HepG2 (cell line): Measurements from ENCODE around the gene DCST2. TPM values are rescaled to one million over a fixed set of nuclear protein-coding genes. Genes with fewer than 3 reads are reported as not detected.
A peak's percentile ranks its signal among the peaks of the same experiment; 100 is the strongest.

ENCODE experiments used
- CEBPB ChIP-seq: IDR thresholded peaks from 2 replicates; pipeline ENCODE4 v1.6.1; 2011; ENCODE audit warnings: low read depth, low read length, improper control_type of control experiment, borderline replicate concordance
- CENPBD1 ChIP-seq: sonication (generic); formaldehyde crosslinking; IDR thresholded peaks from 2 replicates; pipeline ENCODE4 v1.8.0; 2022; ENCODE audit warnings: missing genetic modification reagents, low read depth, mild to moderate bottlenecking, borderline replicate concordance
- DR1 ChIP-seq: sonication (generic); formaldehyde crosslinking; IDR thresholded peaks from 2 replicates; pipeline ENCODE4 v1.8.0; 2021; ENCODE audit warnings: mild to moderate bottlenecking, missing genetic modification reagents, inconsistent platforms
- NFE2L1 ChIP-seq: sonication (generic); formaldehyde crosslinking; IDR thresholded peaks from 2 replicates; pipeline ENCODE4 v1.4.0; 2020; ENCODE audit warnings: missing genetic modification reagents, mild to moderate bottlenecking, borderline replicate concordance
- RARA ChIP-seq: IDR thresholded peaks from 2 replicates; pipeline ENCODE4 v1.6.1; 2016; ENCODE audit warnings: missing genetic modification reagents, missing compliant biosample characterization
- RARG ChIP-seq: sonication (generic); formaldehyde crosslinking; IDR thresholded peaks from 2 replicates; pipeline ENCODE4 v1.4.0; 2020; ENCODE audit warnings: low read depth, mild to moderate bottlenecking, missing genetic modification reagents
- SALL2 ChIP-seq: sonication (generic); formaldehyde crosslinking; IDR thresholded peaks from 2 replicates; pipeline ENCODE4 v1.8.1; 2023; ENCODE audit warnings: mild to moderate bottlenecking, missing genetic modification reagents, inconsistent platforms
- SOX5 ChIP-seq: IDR thresholded peaks from 2 replicates; pipeline ENCODE4 v1.6.1; 2016; ENCODE audit warnings: borderline replicate concordance
- SRF ChIP-seq: IDR thresholded peaks from 2 replicates; pipeline ENCODE4 v1.6.1; 2011; ENCODE audit warnings: mild to moderate bottlenecking, low read depth, low read length, moderate library complexity
- STAG1 ChIP-seq: sonication (generic); formaldehyde crosslinking; IDR thresholded peaks from 2 replicates; pipeline ENCODE4 v1.4.0; 2020; ENCODE audit warnings: missing genetic modification reagents
- TBL1XR1 ChIP-seq: fragments of 150-350 bp; IDR thresholded peaks from 2 replicates; pipeline ENCODE4 v1.6.1; 2014; ENCODE audit warnings: borderline replicate concordance, low read length; ENCODE audit not compliant: partially characterized antibody
- ZEB1 ChIP-seq: IDR thresholded peaks from 2 replicates; pipeline ENCODE4 v1.6.1; 2012; ENCODE audit warnings: mild to moderate bottlenecking, low read depth, inconsistent platforms; ENCODE audit not compliant: insufficient replicate concordance
- ZNF225 ChIP-seq: sonication (generic); formaldehyde crosslinking; IDR thresholded peaks from 2 replicates; pipeline ENCODE4 v1.4.0; 2020; ENCODE audit warnings: mild to moderate bottlenecking, missing genetic modification reagents
- polyA plus RNA-seq, 8 experiments: library from polyadenylated mRNA; depleted of rRNA in 3 of 8; stranded (reverse) in 7 of 8; unstranded in 1 of 8; fragments of >200 nt; fragmentation: Illumina TruSeq in 4 of 8; extraction: Trizol in 4 of 8; gene quantifications; 2 replicates each; pipeline versions ENCODE4 v1.2.1 to v1.2.3, GENCODE V29; 2011 to 2016; ENCODE audit warnings: low read depth in 4 of 8, missing spikeins in 1 of 8, mixed read lengths in 1 of 8; ENCODE audit not compliant: insufficient read depth in 1 of 8
- total RNA-seq, 5 experiments: library from RNA; depleted of rRNA; stranded (reverse); fragments of >200 nt; fragmentation: Illumina TruSeq; extraction: Trizol; gene quantifications; 2 replicates each; pipeline ENCODE4 v1.2.3, GENCODE V29; 2016; ENCODE audit warnings: low read depth in 1 of 5
- TF ChIP-seq, protein P1 (sequence below), 2 experiments: IDR thresholded peaks; 2 replicates each; pipeline ENCODE4 v1.6.1; 2011 to 2012; ENCODE audit warnings: low read length in 2 of 2, borderline replicate concordance in 1 of 2, low read depth in 1 of 2, mild to moderate bottlenecking in 1 of 2, moderate library complexity in 1 of 2
- TF ChIP-seq, protein P2 (sequence below): sonication (generic); formaldehyde crosslinking; IDR thresholded peaks from 2 replicates; pipeline ENCODE4 v1.5.1; 2020; ENCODE audit warnings: mild to moderate bottlenecking, missing genetic modification reagents, moderate library complexity
- TF ChIP-seq, protein P3 (sequence below), 2 experiments: sonication (generic) in 1 of 2; formaldehyde crosslinking in 1 of 2; IDR thresholded peaks; 2 replicates each; pipeline versions ENCODE4 v1.6.1 to v1.9.0; 2014 to 2022; ENCODE audit warnings: antibody characterized with exemption in 1 of 2, borderline replicate concordance in 1 of 2, inconsistent platforms in 1 of 2, low read depth in 1 of 2, missing genetic modification reagents in 1 of 2

The DCST2 gene
- total and polyA plus RNA-seq, 2 of the 13 experiments (the other 11 are each of a cell fraction or from before 2014, with no cell fraction given): 0.74 TPM; not detected in 1

GRCh38 chr1:155050560-155051341, 17.2 kb upstream of the DCST2 start, which contains the start of gene ADAM15 (continued):
- TF ChIP-seq, protein P1, sequence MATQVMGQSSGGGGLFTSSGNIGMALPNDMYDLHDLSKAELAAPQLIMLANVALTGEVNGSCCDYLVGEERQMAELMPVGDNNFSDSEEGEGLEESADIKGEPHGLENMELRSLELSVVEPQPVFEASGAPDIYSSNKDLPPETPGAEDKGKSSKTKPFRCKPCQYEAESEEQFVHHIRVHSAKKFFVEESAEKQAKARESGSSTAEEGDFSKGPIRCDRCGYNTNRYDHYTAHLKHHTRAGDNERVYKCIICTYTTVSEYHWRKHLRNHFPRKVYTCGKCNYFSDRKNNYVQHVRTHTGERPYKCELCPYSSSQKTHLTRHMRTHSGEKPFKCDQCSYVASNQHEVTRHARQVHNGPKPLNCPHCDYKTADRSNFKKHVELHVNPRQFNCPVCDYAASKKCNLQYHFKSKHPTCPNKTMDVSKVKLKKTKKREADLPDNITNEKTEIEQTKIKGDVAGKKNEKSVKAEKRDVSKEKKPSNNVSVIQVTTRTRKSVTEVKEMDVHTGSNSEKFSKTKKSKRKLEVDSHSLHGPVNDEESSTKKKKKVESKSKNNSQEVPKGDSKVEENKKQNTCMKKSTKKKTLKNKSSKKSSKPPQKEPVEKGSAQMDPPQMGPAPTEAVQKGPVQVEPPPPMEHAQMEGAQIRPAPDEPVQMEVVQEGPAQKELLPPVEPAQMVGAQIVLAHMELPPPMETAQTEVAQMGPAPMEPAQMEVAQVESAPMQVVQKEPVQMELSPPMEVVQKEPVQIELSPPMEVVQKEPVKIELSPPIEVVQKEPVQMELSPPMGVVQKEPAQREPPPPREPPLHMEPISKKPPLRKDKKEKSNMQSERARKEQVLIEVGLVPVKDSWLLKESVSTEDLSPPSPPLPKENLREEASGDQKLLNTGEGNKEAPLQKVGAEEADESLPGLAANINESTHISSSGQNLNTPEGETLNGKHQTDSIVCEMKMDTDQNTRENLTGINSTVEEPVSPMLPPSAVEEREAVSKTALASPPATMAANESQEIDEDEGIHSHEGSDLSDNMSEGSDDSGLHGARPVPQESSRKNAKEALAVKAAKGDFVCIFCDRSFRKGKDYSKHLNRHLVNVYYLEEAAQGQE (IDR thresholded peaks at IDR 0.05; ENCODE audit: borderline replicate concordance in 1 of 2, low read depth in 1 of 2, low read length in 2 of 2): no peak; a peak in 1 of 4 replicates
- TF ChIP-seq SOX5 (CRISPR knock-in tag) (peak; percentile 4; the same call in 1 of the 2 replicates), RARA (0 out of 2 replicates have a peak, but pooled peaks have one; percentile 21), ZEB1 (no peak), SRF (no peak), NFE2L1 (CRISPR knock-in tag) (no peak; the same call in 1 of the 2 replicates), SALL2 (CRISPR knock-in tag) (peak; percentile 25; the same call in 1 of the 2 replicates), STAG1 (CRISPR knock-in tag) (peak; percentile 63), RARG (CRISPR knock-in tag) (no peak), CEBPB (no peak), TBL1XR1 (no peak), ZNF225 (CRISPR knock-in tag) (peak; percentile 76; the same call in 1 of the 2 replicates), CENPBD1 (CRISPR knock-in tag) (no peak; the same call in 1 of the 2 replicates), DR1 (CRISPR knock-in tag) (peak; percentile 63)
- TF ChIP-seq, protein P2, sequence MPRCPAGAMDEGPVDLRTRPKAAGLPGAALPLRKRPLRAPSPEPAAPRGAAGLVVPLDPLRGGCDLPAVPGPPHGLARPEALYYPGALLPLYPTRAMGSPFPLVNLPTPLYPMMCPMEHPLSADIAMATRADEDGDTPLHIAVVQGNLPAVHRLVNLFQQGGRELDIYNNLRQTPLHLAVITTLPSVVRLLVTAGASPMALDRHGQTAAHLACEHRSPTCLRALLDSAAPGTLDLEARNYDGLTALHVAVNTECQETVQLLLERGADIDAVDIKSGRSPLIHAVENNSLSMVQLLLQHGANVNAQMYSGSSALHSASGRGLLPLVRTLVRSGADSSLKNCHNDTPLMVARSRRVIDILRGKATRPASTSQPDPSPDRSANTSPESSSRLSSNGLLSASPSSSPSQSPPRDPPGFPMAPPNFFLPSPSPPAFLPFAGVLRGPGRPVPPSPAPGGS (CRISPR knock-in tag): peak; percentile 67; the same call in 1 of the 2 replicates
- TF ChIP-seq, protein P3, sequence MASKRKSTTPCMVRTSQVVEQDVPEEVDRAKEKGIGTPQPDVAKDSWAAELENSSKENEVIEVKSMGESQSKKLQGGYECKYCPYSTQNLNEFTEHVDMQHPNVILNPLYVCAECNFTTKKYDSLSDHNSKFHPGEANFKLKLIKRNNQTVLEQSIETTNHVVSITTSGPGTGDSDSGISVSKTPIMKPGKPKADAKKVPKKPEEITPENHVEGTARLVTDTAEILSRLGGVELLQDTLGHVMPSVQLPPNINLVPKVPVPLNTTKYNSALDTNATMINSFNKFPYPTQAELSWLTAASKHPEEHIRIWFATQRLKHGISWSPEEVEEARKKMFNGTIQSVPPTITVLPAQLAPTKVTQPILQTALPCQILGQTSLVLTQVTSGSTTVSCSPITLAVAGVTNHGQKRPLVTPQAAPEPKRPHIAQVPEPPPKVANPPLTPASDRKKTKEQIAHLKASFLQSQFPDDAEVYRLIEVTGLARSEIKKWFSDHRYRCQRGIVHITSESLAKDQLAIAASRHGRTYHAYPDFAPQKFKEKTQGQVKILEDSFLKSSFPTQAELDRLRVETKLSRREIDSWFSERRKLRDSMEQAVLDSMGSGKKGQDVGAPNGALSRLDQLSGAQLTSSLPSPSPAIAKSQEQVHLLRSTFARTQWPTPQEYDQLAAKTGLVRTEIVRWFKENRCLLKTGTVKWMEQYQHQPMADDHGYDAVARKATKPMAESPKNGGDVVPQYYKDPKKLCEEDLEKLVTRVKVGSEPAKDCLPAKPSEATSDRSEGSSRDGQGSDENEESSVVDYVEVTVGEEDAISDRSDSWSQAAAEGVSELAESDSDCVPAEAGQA (IDR thresholded peaks at IDR 0.05; ENCODE audit: low read depth): no peak
- TF ChIP-seq, protein P3 (CRISPR knock-in tag; IDR thresholded peaks at IDR 0.05; ENCODE audit: borderline replicate concordance): no peak
